Ecto neural progenitor cell (in vitro differentiated cells): ENCODE measurements around the gene MYOM1.

Experiments
- DNase-seq: peaks from one replicate; pipeline ENCODE4 v3.0.0-alpha.2; 2018; ENCODE audit warnings: low spot score

MYOM1 gene

DNA sequence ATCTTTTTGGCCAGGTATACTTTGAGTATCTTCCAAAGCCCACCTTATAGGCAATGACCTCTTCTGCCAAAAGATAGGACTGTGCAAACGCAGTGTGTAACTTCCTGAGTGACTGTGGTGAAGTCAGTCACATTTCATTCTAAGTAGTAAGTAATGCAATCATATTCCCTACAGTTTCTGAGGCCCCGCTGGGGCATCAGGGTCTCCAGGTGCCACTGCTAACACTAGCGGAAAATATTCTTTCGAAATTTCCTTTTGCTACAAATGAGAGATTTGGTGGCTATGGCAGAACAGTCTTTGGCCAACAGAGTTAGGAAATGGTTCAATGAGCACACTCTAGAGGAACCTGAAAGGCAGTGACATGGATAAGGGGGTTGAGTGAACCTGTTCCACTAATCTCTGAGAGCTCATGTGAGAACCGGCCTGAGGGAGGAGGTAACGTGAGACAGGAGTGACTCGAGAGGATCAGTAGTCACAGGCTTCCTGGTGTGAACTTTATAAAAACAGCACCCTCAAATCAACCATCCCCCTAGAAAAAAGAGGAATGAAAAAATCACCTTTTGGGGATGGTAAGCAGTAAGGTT, 104.2 kb downstream of the MYOM1 start:
- DNase-seq: no peak

DNA sequence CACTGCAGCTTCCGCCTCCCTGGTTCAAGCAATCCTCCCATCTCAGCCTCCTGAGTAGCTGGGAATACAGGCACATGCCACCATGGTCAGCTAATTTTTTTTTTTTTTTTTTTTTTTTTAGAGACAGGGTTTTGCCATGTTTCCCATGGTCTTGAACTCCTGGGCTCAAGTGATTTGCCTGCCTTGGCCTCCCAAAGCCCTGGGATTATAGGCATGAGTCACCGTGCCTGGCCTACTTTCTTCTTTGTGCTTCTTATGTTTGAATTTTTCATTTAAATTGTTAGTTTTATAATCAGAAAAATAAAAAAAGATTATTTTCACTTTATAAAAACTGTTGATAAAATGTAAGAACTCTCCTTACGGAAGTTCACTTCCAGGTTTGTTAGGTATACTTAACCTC, 105.3 kb downstream of the MYOM1 start:
- no peak for DNase-seq

DNA sequence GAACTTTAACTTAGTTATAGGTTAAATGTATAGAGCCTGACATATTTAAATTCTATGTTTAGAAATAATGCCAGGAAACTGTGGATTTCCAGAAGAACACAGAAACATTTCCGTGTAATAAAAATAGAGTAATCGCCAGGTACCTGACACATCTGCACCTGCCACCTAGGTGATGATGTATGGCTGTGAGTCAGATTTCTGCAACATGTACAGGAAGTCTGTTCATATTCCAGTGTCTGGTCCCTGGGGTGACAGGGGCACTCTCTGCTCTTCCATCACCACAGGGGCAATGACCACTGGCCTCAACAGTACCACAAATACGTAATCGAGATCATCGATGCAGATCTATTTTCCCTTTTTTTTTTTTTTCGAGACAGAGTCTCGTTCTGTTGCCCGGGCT, 105.7 kb downstream of the MYOM1 start:
- DNase-seq: no peak

DNA sequence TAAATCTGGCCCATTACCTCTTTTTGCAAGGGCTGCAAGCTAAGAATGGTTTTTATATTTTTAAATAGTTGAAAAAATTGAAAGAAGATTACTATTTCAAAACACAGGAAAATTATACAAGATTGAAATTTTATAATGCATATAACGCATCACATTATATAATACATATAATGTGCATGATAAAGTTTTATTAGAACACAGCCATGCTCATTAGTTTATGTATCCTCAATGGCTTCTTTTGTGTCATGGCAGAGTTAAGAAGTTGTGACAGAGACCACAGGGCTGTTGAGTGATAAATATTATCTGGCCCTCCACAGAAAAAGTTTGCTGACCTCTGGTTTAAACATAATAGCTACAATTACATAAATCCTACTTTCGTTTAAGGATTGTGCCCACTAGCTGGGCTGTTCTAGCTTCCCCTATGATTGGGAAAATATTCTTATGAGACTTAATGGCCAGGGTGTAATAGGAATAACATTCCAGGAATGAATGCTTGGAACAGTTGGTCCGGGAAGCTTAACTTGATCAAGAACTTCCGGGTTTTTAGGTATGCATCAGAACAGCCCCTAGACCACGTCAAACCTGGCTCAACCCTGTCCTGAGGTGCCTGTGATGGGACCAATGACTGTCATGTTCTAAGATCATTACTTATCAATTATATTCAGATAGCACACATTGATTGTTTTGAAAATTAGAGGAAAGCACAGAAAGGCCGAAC, 108.1 kb downstream of the MYOM1 start:
- no peak for DNase-seq

DNA sequence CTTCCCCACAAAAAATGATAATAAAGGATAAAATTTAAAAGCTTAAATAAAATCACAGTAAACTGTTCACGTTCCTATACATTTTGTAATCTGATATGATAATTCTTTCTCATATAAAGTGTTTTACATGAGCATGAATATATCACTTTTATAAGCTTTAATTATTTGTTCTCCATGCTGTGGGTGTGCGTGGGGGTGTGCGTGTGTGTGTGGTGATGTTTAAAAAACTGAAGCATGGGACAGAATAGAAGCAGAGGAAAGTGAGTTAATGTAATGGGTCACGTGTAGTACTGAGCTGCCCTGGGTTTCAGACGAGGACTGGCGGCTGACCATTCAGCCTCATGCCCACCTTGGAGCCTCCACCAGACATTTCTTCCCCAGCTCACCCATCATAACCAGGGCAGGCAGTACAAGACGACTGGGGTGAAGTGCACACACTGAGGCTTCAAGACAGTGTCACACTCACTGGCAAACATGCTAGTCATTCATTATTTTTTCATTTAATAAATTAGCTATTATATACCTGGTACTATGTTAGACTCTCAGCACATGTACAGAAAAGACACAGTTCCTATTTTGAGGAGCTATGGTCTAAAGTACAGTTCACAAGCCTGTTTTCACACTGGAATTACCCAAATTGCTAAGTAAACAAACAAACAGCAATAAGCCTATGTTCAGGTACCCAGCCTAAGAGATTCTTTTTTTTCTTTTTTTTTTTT, 109.6 kb downstream of the MYOM1 start:
- no peak for DNase-seq

DNA sequence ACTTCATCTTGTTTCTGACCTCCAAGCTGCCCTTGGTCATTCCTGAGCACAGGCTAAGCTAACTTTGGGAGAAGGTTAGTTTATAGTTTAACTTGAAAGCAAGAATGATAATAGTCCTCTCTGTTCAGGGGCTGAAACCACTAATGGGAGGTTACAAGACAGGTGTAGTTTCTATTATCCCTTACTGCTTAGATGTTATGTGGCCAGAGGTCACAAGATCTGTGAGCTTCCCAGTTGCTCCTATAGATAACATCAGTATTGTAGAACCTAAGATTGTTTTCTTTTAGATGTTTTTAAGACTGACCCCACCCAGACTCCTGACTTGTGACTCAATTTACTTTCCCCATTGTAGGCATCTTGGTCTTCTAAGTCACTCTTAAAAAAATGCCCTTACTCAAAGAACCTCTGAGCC, 112.0 kb downstream of the MYOM1 start:
- no peak for DNase-seq

DNA sequence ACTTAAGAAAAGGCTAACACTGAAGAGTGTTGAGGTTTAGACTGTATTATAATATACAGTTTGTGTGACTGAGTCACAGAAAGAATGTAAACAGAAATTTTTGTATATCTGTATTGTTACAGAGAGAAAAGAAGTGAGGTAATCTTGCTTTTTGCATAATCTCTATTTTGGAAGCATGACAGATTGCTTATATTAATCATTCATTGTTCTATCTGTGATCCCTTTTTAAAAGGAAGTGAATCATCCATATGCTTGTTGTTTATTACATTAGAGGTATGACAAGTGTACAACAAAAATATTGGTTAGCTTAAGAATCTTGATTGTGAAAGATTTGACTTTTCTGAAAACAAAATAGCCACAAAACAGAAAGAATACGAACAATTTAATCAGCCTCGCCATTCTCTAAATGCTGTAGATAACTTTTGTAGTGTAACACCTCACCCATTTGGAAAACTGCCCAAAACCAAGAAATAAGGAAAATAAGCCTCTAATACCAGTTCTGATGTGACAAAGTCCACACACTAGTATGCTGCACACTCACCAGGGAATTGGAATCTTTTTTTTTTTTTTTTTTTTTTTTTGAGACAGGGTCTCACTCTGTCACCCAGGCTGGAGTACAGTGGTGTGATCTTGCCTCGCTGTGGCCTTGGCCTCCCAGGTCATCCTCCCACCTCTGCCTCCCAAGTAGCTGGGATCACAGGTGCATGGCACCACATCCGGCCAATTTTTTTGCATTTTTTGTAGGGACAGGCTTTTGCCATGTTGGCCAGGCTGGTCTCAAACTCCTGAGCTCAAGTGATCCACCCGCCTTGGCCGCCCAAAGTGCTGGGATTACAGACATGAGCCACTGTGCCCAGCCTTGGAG, 115.3 kb downstream of the MYOM1 start:
- DNase-seq: no peak

DNA sequence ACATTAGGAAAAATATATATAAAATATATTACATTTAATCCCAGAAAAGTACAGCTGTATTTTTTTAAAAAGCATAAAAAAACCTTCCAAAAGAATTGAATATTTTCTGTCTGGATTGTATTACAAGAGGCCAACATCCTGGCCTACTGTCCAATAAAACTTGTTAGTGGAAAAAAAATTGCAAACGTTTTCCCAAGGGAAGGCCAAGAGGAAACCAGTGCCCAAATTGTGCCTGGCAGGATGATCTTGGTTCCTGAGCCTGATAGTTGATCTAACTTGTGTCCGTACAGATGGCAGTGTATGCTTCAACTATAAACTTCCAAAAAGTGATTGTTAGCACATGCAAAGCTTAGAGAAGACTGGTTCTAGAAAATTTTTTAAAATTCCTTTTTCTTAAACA, 116.2 kb downstream of the MYOM1 start:
- no peak for DNase-seq

DNA sequence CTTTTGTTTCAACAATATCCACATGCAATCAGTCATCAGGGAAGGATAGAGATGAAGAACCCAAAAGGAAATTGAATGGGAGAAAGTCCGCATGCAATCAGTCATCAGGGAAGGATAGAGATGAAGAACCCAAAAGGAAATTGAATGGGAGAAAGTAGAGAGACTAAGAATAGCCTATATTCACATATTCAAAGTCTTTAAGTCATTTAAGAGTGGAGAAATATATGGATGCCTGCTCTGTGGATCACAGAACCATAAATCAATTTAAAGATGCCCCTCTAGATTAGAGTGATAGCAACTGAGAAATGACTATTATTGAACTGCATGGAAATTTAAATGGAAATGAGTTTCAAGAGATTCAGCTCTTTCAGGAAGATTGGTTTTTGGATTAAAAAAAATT, 116.8 kb downstream of the MYOM1 start:
- no peak for DNase-seq

DNA sequence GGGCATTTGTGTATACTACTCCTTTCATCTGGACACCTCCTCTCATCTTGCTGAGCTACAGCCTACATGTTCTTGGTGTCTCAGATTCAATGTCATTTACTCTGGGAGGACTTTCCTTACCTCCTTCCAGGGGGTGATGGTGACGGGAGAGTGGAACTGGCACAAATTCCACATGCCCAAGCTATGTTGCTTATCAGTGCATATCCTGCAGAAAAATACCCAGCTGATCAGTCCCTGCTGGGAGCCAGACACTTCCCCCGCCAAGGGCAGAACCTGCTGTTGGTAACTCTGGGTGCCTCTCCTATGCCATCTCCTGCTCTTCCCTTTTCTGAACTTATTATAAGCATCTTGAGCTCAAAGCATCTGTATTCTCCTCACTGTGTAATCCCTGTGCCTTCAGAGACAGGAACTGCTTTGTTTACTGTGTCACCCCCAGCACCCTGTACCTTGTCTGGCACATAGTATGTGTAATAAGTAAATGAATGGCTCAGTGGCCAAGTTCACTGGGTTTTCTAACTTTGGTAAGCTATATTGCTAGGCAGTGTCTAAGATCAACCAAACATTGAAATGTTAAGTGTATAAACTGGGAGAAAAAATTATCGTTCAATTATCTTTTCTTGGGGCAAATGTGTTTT, 119.2 kb downstream of the MYOM1 start:
- no peak for DNase-seq

DNA sequence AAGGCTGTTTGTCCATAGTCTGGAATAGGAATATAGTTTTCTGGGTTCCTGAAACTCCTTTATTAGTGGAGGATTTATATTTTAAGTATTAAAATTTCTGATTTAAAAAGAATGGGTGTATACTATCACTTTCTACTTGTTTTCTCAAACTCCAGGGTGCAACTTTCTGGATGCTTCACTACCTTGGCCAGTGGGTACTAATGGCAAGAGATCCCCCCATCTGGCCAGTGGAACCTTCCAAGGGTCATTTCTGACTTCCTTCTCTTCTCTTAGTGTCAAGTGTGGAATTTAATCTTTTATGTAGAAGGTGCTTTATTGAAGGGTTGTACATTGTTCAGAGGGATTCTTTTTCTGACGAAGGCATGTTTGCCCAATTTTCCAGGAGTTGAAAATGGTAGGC, 120.4 kb downstream of the MYOM1 start:
- DNase-seq: no peak

DNA sequence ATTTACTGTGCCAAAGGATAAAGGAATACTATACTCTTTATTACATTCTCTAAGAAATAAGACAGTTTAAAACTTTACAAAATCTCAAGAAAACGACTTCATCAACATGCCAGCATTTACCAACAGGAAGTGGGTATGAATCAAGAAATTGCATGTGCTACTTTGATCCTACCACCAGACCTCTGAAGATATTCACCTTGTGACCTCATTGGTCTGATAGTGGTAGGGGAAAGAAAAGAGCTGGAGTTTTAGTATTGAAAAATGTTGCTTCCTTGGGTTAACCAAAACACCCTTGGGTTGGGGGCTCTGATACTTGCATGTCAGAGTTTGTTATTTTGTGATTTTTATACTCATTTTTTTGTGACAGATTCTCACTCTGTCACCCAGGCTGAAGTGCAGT, 122.7 kb downstream of the MYOM1 start:
- DNase-seq: no peak

DNA sequence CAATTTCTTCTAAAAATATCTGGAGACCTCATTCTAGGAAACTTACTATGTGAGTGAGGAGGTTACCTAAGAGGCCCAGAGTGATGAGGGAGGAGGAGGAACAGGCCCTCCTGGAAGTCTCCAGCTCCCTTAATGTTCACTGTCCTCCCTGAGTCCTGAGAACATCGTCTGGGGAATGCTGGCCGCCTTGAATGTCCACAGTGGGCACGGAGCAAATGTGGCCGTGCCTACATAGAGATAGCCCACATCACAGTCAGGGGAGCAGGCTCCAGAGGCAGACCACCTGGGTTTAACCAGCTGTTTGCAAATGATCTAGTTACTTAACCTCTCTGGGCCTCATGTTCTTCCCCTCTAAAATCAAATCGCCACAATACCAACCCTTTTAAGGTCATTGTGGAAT, 123.8 kb downstream of the MYOM1 start:
- DNase-seq: no peak

DNA sequence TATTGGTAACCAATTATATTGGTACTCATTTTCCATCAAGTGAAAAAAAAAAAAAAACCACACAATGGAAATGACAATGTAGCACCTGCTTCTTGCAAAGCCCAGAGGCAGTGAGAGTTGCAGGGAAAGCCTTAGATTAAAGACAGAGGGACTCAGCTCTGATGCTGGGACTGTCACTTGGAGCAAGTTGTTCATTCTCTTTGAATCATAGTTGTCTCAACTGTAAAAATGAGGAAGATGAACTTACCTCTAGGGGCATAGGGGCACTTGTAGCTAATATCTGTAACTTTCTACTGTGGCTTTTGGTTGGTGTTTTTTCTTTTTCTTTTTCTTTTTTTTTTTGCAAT, 125.5 kb downstream of the MYOM1 start:
- no peak for DNase-seq

DNA sequence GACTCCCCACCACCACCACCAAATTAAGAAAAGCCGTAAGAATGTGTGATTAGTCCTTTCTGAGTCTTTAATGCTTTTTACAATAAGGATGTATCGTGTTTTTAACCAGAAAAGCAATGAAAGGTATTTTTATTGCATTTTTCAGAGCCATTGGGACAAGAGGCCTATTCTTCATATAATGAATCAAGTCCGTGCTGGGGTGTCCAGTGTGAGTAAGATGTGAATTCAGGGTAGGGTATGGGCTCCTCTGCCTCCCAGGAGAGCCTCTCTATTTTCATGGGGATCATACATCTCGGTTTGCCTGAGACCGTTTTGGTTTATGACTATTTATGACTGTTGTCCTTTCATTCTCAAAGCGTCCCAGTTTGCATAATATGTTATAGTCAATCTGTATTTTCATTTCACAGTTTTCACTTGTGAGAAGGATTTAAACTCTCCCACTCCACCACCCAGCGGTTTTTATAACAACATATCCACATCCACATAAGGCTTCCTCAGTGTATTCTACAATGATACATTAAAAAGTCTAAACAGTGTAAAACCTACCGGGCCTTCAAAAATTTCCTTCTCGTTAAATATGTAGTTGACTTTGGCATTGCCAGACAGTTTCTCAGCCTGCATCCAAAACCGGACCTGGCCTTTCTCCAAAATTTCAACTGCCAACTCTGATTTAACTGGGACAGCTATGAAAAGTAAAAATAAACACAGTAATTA, 126.0 kb downstream of the MYOM1 start:
- DNase-seq: no peak

DNA sequence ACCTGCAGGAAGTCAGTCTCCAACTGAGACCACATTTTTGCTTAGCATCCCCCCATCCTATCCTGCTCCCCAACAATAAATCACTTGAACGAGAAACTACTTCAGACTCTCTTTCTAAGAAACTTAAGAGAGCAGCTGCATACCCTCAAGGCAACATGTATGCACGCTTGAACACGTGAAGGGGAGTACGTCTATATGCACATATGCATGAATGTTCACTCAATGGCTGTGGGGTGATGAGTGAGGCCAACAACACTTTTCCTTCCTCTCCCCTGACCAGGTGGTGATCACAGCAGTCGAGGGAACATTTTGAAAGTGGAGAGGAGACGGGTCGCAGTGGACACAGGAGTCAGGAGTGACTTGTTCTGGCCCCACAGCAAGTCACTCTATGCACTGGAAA, 127.0 kb downstream of the MYOM1 start:
- no peak for DNase-seq

DNA sequence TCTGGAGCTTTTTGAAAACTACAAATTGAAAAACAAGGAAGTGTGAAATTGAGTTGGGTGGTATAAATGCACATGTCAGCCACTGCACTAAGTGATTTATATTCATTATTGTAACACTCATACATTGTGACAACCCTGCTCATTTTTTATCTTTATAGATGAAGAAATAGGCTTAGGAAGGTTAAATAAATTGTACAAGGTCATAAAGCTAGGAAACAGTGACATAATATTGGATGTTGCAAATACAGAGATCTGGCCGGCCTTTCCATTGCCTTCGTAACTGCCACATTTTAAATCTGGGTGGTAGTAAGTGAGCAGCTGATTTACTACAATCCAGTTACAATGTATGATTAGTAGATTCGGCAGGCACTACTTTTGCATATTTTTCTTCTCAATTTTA, 130.2 kb downstream of the MYOM1 start:
- no peak for DNase-seq

DNA sequence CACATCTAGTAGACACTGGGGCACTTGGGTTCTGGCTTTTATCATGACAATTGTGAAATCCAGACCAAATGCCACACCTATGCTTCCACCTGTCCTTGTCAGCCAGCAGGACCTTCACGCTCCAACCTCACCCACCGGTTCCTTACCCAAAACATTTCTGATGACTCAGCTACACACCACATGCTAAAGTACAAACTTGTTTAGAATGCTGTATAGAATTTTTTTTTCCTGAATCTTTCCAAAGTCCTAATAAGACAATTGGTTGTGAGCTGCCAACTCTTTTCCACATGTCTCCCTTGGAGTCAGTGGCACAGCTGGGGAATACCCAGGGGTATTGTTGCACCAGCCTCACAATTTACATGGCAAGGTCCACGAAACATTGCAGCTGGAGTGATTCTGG, 131.3 kb downstream of the MYOM1 start:
- no peak for DNase-seq

DNA sequence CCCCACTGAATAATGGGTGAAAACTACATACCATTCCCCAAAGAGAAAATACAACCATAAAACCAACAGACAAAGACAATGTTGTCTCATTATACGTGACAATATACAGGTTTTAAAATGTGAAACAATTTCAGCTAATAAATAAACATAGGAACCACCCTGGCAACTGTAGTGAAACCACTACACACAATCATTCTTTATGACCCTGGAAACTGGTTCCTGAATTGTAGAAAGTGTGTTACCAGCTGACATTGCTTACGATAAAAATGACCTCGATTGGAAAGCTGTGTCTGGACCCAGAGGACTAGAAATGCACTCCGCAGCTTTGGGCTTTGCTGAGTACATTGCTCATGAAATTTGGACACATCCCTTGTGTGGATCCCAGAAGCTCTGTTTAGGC, 132.9 kb downstream of the MYOM1 start:
- no peak for DNase-seq

DNA sequence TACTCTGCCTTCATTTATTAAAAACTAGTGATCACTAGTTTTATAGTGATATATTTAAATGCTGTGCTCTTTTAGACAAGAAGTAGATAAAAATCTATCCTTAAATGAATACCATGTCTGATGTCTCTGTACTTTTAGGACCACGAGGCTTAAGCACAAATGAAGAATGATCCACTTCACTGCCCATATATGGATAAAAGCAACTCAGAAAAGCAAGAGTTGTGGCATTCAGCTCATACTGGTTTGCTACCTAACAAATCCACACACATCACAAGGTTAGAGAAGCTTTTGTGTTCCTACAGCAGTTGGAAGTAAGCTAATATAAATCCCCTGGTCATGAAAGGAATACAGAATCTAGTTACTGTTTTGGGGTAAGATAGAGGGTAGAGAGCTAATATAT, 134.2 kb downstream of the MYOM1 start:
- no peak for DNase-seq

DNA sequence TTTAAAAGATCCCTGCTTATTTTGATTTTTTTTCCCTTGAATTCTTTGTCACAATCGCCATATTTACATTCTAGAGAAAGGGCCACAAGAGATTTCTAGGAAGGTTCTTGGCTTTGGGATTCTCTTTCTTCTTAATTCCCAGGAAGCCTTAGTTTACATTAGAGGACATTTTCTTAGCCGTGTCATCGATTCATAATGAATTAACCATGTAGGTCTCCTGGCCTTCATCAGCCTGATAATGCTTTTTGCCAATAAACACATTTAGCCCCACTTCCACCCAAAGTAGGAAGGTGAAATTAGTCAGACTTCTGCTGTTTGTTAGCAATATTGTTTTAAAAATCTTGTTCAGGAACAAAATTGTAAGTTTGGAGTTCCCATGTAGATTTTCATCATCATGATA, 135.6 kb downstream of the MYOM1 start:
- DNase-seq: no peak

DNA sequence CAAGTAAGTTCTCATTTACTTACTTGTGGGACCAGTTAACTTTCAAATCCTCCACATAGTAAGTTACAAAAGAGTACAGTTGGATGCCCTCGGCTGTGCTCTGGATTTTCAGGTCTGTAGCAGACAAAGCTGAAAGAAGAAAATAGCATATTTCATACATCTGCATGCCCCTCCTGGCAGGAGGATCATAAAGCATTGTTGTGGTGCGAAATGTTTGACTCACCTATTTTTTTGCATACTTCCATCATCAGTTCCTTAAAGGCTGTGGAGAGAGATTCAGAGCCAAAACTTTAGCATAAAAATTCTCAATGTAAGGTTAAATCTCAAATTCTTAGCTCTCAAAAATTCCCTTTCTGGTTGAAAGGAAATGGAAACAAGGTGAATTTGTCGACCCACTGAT, 136.0 kb downstream of the MYOM1 start:
- DNase-seq: no peak
